A673 (cell line): ENCODE data around the gene SCUBE3. TPM values are rescaled to one million over a fixed set of nuclear protein-coding genes. Genes with fewer than 3 reads are reported as not detected.

Experiments used
- BruUV-seq: library from RNA; stranded (reverse); fragments of 400-500 nt; replicated peaks from 2 replicates; lab custom pipeline; 2021; lab: Mats Ljungman, UMichigan
- CTCF ChIA-PET: fragments of 300-600 bp; sonication (Branson Sonifier 250); formaldehyde crosslinking; loops from one replicate; lab custom pipeline; 2022; ENCODE audit warnings: antibody characterized with exemption; lab: Charles Lee
- POLR2A ChIA-PET: fragments of 300-600 bp; sonication (Branson Sonifier 250); formaldehyde crosslinking; loops from one replicate; lab custom pipeline; 2022; ENCODE audit warnings: antibody characterized with exemption; ENCODE audit not compliant: low non-redundant PET; lab: Charles Lee
- DNase-seq: peaks from one replicate; pipeline ENCODE4 v3.0.0-alpha.2; 2015; ENCODE audit warnings: low spot score
- H3K27ac ChIP-seq: fragments of 200-600 bp; sonication (generic); 2 replicates; pipeline ENCODE4 v1.5.1; 2016; ENCODE audit warnings: mixed run types, low read depth, mild to moderate bottlenecking, mixed read lengths, antibody characterized with exemption, low read length; ENCODE audit not compliant: poor library complexity, severe bottlenecking
- H3K27me3 ChIP-seq: fragments of 200-600 bp; sonication (generic); replicated peaks from 2 replicates; pipeline ENCODE4 v1.6.1; 2017; ENCODE audit warnings: mixed run types, low read depth, mild to moderate bottlenecking, mixed read lengths, antibody characterized with exemption, low read length; ENCODE audit not compliant: insufficient read depth, poor library complexity
- H3K36me3 ChIP-seq: fragments of 200-600 bp; sonication (generic); 2 replicates; pipeline ENCODE4 v1.6.1; 2016; ENCODE audit warnings: mixed run types, mild to moderate bottlenecking, mixed read lengths, antibody characterized with exemption, low read length; ENCODE audit not compliant: insufficient read depth, poor library complexity, severe bottlenecking
- H3K4me1 ChIP-seq: fragments of 200-600 bp; sonication (generic); 2 replicates; pipeline ENCODE4 v1.6.1; 2017; ENCODE audit warnings: mixed run types, mild to moderate bottlenecking, mixed read lengths, antibody characterized with exemption, low read length; ENCODE audit not compliant: insufficient read depth, poor library complexity, severe bottlenecking
- H3K4me3 ChIP-seq: fragments of 200-600 bp; sonication (generic); 2 replicates; pipeline ENCODE4 v1.5.1; 2016; ENCODE audit warnings: low read depth, mixed run types, mild to moderate bottlenecking, mixed read lengths, low read length; ENCODE audit not compliant: poor library complexity, severe bottlenecking
- H3K9me3 ChIP-seq: fragments of 200-600 bp; sonication (generic); 2 replicates; pipeline ENCODE4 v1.6.1; 2016; ENCODE audit warnings: mixed run types, low read depth, mild to moderate bottlenecking, mixed read lengths, antibody characterized with exemption, low read length; ENCODE audit not compliant: poor library complexity, severe bottlenecking
- EZH2 ChIP-seq: fragments of 200-600 bp; sonication (generic); IDR thresholded peaks from 2 replicates; pipeline ENCODE4 v1.6.1; 2017; ENCODE audit warnings: borderline replicate concordance, low read depth, mild to moderate bottlenecking, mixed read lengths, antibody characterized with exemption, low read length; ENCODE audit not compliant: poor library complexity, severe bottlenecking
- intact Hi-C: fragments of 100-400 bp; cut with micrococcal nuclease; formaldehyde crosslinking; loops from one replicate; pipeline ENCODE4 v1.10.0; 2022; ENCODE audit not compliant: unreplicated experiment
- total RNA-seq: library from RNA; stranded (reverse); gene quantifications from 2 replicates; pipeline ENCODE4 v1.2.3, GENCODE V29; 2021
- TF ChIP-seq, protein P1 (sequence below): fragments of 300-800, 200-600 bp; sonication (generic); conservative IDR thresholded peaks from 2 replicates; pipeline ENCODE4 v1.5.1; 2017; ENCODE audit warnings: low read depth, mild to moderate bottlenecking, antibody characterized with exemption, low read length, moderate library complexity, mixed read lengths

SCUBE3 gene
- total RNA-seq, 1 experiment from 2014 or later: 0.04 TPM

DNA sequence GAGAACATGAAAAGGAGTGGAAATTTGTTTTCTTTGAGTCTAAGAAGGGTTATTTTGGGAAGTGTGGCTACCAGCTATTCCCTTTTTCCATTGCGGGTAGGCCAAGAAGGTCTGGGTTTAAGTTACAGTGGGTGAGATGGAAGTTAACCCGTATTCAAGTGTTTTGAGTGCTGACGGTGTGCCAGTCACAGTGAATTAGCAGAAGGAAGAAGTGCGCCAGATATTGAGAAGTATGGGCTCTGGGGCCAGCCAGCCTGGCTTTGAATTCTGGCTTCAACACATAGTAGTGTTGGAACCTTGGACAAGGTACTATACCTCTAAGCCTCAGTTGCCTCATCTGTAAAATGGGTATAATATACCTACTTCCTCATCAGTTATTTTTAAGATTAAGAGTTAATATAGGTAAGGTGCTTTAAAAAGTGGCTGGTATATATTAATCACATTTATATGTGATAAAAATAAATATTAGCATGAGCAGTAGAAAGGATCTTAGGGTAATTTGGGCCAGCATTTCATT, 62.0 kb downstream of the SCUBE3 start:
- Histone ChIP-seq H3K9me3 (no peaks in the 10 kb centered on the region), H3K4me1 (no peaks in the 10 kb centered on the region), H3K36me3 (no peaks in the 10 kb centered on the region), H3K4me3 (no peak overlapping the region), H3K27ac (no peak overlapping the region), H3K27me3 (no peaks in the 10 kb centered on the region)
- ChIA-PET POLR2A (no interaction called here), CTCF (no interaction called here)
- TF ChIP-seq EZH2: no peak
- TF ChIP-seq, protein P1, sequence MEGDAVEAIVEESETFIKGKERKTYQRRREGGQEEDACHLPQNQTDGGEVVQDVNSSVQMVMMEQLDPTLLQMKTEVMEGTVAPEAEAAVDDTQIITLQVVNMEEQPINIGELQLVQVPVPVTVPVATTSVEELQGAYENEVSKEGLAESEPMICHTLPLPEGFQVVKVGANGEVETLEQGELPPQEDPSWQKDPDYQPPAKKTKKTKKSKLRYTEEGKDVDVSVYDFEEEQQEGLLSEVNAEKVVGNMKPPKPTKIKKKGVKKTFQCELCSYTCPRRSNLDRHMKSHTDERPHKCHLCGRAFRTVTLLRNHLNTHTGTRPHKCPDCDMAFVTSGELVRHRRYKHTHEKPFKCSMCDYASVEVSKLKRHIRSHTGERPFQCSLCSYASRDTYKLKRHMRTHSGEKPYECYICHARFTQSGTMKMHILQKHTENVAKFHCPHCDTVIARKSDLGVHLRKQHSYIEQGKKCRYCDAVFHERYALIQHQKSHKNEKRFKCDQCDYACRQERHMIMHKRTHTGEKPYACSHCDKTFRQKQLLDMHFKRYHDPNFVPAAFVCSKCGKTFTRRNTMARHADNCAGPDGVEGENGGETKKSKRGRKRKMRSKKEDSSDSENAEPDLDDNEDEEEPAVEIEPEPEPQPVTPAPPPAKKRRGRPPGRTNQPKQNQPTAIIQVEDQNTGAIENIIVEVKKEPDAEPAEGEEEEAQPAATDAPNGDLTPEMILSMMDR: no peak
- intact Hi-C loops: no loop called here
- DNase-seq: no peak
- no TSS peak for BruUV-seq

DNA sequence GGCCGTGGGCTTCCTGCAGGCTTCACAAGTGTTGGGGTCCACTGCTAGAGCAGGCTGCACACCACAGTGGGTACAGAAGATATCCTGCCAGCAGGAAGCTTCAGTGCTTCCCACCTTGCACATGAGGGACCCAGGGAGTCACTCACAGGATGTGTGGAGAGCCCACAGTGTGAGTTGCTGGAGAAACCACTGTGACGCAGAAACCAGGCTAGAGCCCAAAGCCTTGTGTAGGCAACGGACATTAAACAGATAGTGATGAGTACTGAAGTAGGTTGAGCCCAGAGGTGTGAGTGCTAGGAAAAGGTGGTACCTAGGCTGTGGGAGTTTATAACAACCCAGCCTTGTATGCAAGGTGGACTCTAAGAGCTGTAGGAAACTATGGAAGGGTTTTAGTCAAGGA, 65.0 kb downstream of the SCUBE3 start:
- intact Hi-C loops: no loop called here
- no peak for DNase-seq
- TF ChIP-seq EZH2: no peak
- TF ChIP-seq, protein P1: no peak
- Histone ChIP-seq H3K36me3 (peaks cover 7% of the 10 kb centered on the region), H3K9me3 (no peaks in the 10 kb centered on the region), H3K27ac (no peak overlapping the region), H3K4me3 (no peak overlapping the region), H3K27me3 (no peaks in the 10 kb centered on the region), H3K4me1 (no peaks in the 10 kb centered on the region)
- ChIA-PET CTCF (no interaction called here), POLR2A (no interaction called here)
- no TSS peak for BruUV-seq

DNA sequence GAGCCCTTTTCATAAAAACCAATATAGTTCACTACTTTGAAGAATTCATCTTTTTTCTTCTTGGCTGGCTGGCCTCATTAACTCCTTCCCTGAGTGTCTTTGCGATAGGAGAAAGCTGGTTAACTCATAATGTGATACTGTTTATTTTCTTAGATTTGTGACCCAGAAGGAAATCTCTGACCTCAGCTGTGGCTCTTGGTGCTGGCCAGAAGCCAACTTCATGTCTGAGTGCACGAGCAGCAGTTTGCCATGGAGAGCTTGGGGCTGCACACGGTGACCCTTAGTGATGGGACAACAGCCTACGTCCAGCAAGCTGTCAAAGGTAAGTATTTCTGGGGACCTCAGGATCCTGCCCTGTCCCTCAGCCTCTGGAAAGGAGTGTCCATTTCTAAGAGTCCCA, 67.1 kb downstream of the SCUBE3 start:
- CTCF ChIA-PET: interaction anchor here (0.6 kb wide), 1 partner anchor 242 kb away, joined by 6 read pairs; no protein-coding TSS in a partner anchor
- peaks cover 18% of the 10 kb centered on the region for H3K36me3 ChIP-seq

More for the DNA sequence above, 67.1 kb downstream of the SCUBE3 start:
- POLR2A ChIA-PET: no interaction called here
- Histone ChIP-seq H3K4me1 (no peaks in the 10 kb centered on the region), H3K27ac (no peak overlapping the region), H3K27me3 (no peaks in the 10 kb centered on the region), H3K9me3 (no peaks in the 10 kb centered on the region), H3K4me3 (no peak overlapping the region)
- no TSS peak for BruUV-seq
- DNase-seq: no peak
- intact Hi-C loops: no loop called here
- no peak for TF ChIP-seq EZH2
- TF ChIP-seq, protein P1: no peak
